GM12872 (cell line): ENCODE data around the gene CACNG1.

ENCODE experiments used
- CTCF ChIP-seq: IDR thresholded peaks from 3 replicates; pipeline ENCODE4 v1.5.1; 2011; ENCODE audit warnings: low read depth, mild to moderate bottlenecking, low read length, moderate library complexity; ENCODE audit not compliant: insufficient read depth

CACNG1 gene

DNA sequence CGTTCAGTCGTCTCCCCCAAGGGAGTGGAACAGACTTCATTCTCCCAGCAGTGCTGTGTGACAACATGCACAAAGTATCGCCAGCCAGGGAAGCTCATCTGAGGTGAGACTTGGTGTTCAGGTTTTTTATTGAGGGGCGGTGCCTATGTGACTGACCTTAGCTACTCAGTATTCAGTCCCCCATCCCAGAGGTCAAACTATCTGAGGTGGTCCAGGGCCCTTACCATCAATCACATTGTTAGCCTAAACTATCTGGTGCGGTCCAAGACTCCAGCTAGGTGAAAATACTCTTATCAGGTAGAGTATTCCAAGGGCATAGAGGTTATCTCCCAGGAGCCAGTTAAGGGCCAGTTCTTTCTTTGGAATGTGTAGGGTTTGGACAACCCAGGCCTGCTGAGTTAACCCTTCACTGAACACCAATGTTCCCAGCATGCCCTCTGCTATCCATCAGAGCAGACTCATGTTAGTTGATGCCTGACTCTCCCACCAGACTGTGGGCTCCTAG, 5.4 kb upstream of the CACNG1 start:
- no peak for TF ChIP-seq CTCF

GRCh38 chr17:67040652-67041051, 3.7 kb upstream of the CACNG1 start:
- no peak for TF ChIP-seq CTCF

- no peak for TF ChIP-seq CTCF
Measured at GRCh38 chr17:67041531-67041930, 2.8 kb upstream of the CACNG1 start.

DNA sequence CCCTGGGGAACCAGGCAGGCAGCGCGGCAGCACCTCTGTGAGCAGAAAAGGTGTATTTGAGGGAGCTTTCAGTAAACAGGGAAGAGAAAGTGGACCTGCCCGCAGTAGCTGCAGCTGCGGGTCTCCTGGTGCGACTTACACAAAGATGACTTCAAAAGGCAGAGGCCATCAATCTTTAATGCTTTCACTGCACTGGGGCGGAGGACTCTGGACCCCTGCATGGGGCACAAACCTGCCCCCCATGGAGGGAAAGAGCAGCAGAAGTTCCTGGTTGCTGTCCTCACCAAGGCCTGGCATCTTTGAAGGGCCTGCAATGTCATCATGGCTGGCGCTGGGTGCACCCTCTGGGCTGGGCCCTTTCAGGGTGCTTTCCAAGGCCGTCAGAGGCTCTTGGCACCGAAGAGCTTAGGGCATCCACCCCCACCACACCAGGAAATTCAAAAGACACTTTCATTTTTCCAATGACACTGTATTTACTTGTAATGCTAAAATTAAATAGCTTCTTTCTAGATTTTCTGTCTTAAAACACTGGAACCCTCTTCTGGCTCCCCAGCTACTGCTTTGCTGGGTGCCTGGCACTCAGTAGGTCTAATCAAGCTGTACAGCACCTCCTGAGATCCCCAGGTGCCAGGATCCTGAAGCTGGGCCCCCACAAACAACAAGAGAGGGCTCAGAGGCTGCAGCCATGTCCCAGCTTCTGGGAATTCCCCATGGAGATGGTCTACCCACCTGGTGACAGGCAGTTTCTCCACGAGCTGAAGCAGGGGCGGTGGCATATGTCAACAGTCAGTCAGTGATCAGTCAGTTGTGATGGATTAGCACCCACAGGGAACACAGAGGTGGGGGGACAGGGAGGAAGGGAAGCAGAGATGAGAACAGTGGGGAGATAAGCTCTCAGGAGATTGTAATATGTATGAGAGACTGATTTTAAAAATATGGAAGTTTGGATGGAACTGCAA, 2.1 kb upstream of the CACNG1 start:
- TF ChIP-seq CTCF = no peak

DNA sequence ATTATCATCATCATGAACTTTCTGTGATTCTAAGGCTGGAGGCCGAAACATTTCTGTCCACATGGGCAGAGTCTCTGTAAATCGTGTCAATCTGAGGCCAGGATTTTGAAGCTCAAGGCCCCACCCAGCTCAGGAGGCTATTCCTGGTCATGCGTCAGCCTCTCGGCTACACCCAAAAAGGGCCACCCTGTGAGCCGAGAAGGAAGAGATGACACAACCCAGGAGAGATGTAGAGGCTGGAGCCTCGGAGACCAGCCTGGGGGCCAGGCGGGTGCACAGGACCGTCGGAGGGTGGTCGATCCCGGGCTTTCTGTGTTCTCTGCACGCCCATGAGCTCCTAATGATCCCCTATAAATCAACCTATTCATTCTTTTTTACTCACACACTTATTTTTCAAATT, 1.1 kb upstream of the CACNG1 start:
- TF ChIP-seq CTCF = no peak

GRCh38 chr17:67044940-67045339, 586 bp downstream of the CACNG1 start:
- TF ChIP-seq CTCF = no peak

DNA sequence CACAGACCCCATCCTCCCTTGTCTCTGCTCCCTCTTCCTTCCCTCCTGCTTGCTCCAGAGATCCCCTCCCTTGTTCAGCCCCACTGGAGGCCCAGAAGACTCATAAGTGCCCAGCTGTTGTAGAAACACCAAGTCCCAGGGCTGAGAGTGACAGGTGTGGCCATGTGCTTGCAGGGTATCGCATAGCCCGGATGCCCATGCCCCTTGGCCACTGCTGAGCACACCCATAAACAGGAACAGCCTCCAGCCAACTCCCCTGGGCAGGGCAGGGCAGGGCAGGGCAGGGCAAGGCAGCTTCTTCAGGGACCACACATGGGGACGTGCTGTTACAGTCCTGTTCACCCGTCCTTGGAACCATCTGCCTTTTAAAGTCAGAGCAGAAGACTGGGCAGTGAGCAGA, 2.0 kb downstream of the CACNG1 start:
- TF ChIP-seq CTCF = no peak
